Left renal cortex interstitium (tissue), 4 donors: ENCODE data around the gene ACKR3. TPM values are rescaled to one million over a fixed set of nuclear protein-coding genes. Genes with fewer than 3 reads are reported as not detected.

Experiments
- DNase-seq, 4 donors: peaks; one replicate each; pipeline ENCODE4 v3.0.0-alpha.2; 2013; ENCODE audit warnings: low read depth in 4 of 4, low spot score in 2 of 4, missing footprints in 1 of 4
- polyA plus RNA-seq, 4 donors: library from polyadenylated mRNA; unstranded; fragments of 120-200 nt; gene quantifications; one replicate each; pipeline ENCODE4 v1.2.1, GENCODE V29; 2013; ENCODE audit not compliant: insufficient read length in 4 of 4

ACKR3 gene
- 10 to 100 TPM; 58.9 to 75.9 (median 66.3) TPM for polyA plus RNA-seq

GRCh38 chr2:236569573-236569973 is at the start of gene ACKR3:
ACKR3 (plus strand) TSS chr2:236569825; CDS start chr2:236580466, 10,641 bp downstream.
- peak in 1 of 4 donors; percentile 70 for DNase-seq

- DNase-seq, result no peak
These were observed 48.1 kb upstream of the ACKR3 start for GRCh38 chr2:236521556-236521955.

- DNase-seq, result no peak
These were observed 46.4 kb upstream of the ACKR3 start for GRCh38 chr2:236523249-236523648.

- DNase-seq, result no peak
These were observed 44.1 kb upstream of the ACKR3 start for GRCh38 chr2:236525411-236525997.

- DNase-seq, result no peak
These were observed 43.0 kb upstream of the ACKR3 start for GRCh38 chr2:236526455-236527158.

- DNase-seq, result no peak
These were observed 42.4 kb upstream of the ACKR3 start for GRCh38 chr2:236527159-236527630.

- no peak for DNase-seq
These were observed 40.0 kb upstream of the ACKR3 start for GRCh38 chr2:236529606-236530005.

GRCh38 chr2:236530512-236530911 is 39.1 kb upstream of the ACKR3 start:
- no peak for DNase-seq

GRCh38 chr2:236531195-236531594 is 38.4 kb upstream of the ACKR3 start:
- DNase-seq, result no peak

GRCh38 chr2:236531996-236532395 is 37.6 kb upstream of the ACKR3 start:
- DNase-seq, result no peak

GRCh38 chr2:236533343-236533742 is 36.3 kb upstream of the ACKR3 start:
- no peak for DNase-seq

GRCh38 chr2:236535024-236535423 is 34.6 kb upstream of the ACKR3 start:
- no peak for DNase-seq

GRCh38 chr2:236536727-236537398 is 32.8 kb upstream of the ACKR3 start:
- no peak for DNase-seq

- DNase-seq, result no peak
These were observed 31.4 kb upstream of the ACKR3 start for GRCh38 chr2:236538242-236538641.

- DNase-seq, result no peak
These were observed 28.5 kb upstream of the ACKR3 start for GRCh38 chr2:236541008-236541562.

GRCh38 chr2:236544362-236544761 is 25.3 kb upstream of the ACKR3 start:
- DNase-seq, result no peak

GRCh38 chr2:236545248-236545658 is 24.4 kb upstream of the ACKR3 start:
- no peak for DNase-seq

- DNase-seq, result no peak
These were observed 23.7 kb upstream of the ACKR3 start for GRCh38 chr2:236545814-236546480.

GRCh38 chr2:236546561-236547002 is 23.0 kb upstream of the ACKR3 start:
- DNase-seq, result no peak

- no peak for DNase-seq
These were observed 21.9 kb upstream of the ACKR3 start for GRCh38 chr2:236547725-236548124.
